ENCODE data around the gene GPR42.

The GPR42 gene

DNA sequence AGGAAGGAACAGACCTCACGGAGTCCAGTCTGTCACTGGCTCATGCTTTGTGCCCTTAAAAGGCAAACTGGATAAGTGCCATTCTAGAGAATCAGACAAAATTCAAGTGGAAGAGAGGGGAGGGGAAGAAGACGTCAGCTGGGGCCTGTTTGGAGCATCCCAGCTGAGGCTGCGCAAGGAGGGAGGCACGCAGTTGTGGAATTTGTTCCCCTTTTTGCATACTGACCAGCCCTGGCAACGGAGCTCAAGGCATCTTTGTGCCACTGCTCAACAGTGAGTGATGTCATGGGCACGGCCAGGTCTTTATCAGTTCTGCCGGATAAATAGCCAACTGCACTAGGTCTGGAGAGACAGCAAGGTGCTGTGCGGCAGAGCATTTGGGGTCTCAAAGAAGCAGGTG lies at the start of gene GPR42:
TSS of gene GPR42 (plus strand) at position 347 of the 400 bp plus-strand sequence. CDS start 292 bp downstream, outside the sequence.
- DNase-seq, result no peak

DNA sequence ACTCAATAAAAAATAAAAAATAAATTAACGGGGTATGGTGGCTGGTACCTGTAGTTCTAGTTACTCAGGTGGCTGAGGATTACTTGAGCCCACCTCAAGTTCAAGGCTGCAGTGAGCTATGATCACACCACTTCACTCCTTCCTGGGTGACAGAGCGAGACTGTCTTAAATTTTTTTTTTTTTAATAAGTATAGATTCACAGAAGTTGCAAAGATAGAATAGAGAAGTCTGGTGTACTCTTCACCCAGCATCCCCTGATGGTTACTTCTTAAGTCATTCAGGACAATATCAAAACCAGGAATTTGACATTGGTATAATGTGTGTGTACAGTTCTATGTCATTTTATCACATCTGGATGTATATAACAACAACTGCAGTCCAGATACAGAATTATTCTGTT lies 49.6 kb upstream of the GPR42 start:
- no peak for DNase-seq

- DNase-seq, result no peak
Observed at GRCh38 chr19:35322014-35322413, 48.9 kb upstream of the GPR42 start.

DNA sequence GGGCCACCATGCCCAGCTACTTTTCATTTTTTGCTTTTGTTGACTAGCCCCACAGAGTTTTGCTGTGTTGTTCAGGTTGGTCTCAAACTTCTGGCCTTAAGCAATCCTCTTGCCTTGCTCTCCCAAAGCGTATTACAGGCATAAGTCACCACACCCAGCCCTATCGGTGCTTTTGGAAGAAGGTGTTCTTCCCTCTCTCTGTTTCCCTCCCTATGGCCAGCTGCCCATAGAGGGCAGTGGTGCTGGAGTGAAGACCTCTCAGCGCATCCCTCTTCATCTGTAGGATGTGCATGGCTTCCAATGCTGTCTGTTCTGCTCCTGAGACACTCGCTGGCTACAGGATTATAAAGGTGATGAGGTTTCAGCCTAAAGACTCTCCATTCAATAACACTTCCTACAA lies 43.2 kb upstream of the GPR42 start:
- no peak for DNase-seq

GRCh38 chr19:35328851-35329285 lies 42.0 kb upstream of the GPR42 start, which contains the start of gene CD22:
Gene CD22, plus strand, starts transcription at chr19:35329187. Its CDS starts 2,854 bp downstream, at chr19:35332041.
- no peak for DNase-seq

DNA sequence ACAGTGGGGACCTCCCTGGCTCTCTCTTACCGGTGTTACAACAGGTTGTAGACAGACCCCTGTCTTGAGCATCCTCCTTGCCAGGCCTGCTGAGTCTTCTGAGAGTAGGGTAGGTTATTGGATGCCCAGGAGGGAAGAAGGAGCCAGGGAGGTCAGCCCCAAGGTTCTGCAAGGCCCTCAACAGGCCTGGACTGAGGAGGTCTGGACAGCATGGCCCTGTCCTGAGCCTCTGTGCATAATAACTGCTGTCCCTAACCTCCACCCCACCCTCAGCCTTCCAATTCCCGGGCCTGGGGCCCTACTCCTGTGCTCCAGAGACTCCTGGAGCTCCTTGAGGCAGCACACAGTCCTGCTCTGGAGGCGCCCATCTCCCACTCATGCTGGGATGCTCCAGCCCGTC lies 41.5 kb upstream of the GPR42 start:
- no peak for DNase-seq

DNA sequence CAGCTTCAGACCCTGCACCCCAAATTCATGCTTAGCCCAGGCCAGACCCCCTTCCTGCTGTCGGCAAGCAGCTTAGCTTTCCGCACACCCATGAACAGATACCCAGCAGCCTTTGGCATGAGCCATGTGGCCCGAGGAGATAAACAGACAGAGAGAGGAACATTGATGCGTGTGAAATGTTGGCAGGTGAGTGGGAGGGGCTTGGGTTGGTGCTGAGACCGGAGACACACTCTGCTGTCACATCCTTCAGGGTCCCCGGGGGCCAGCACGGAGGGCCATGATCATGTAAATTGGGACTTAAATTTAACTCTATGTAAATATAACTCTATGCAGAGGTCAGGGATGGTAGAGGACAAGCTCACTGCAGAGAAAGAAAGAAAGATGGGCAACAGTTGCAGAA lies 40.4 kb upstream of the GPR42 start:
- DNase-seq, result no peak

GRCh38 chr19:35331551-35332214 lies 39.2 kb upstream of the GPR42 start:
- DNase-seq, result no peak

GRCh38 chr19:35332817-35333216 lies 38.1 kb upstream of the GPR42 start:
- DNase-seq, result no peak

DNA sequence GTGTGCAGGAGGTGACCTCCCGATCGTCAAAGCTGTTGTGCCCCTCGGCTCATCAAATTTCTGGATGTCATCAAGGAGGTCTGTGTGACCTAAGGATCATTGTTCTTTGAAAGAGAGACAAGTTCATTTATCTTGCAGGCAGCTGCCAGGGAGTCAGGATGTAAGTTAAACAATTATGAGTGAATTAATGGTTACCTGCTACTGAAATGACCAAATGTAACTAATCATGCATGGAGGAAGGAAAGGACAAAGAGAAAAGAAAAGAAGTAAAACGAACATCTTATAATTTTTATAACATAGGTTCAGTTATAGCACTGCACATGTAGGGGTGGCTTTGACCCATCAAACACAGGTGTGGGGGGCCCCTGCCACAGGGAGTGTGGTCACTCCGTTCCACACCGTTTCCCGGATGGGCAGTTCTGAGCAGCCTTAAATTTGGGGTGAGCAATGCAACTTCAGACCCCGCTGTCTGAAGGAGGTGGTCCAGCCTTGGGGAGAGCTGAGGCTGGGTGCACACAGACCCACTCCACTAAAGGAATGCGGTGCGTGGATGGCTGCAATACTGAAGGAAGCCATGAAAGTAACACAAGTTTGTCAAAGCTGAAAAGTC lies 36.6 kb upstream of the GPR42 start:
- DNase-seq, result no peak

GRCh38 chr19:35336166-35336955 lies 34.5 kb upstream of the GPR42 start:
- no peak for DNase-seq

DNA sequence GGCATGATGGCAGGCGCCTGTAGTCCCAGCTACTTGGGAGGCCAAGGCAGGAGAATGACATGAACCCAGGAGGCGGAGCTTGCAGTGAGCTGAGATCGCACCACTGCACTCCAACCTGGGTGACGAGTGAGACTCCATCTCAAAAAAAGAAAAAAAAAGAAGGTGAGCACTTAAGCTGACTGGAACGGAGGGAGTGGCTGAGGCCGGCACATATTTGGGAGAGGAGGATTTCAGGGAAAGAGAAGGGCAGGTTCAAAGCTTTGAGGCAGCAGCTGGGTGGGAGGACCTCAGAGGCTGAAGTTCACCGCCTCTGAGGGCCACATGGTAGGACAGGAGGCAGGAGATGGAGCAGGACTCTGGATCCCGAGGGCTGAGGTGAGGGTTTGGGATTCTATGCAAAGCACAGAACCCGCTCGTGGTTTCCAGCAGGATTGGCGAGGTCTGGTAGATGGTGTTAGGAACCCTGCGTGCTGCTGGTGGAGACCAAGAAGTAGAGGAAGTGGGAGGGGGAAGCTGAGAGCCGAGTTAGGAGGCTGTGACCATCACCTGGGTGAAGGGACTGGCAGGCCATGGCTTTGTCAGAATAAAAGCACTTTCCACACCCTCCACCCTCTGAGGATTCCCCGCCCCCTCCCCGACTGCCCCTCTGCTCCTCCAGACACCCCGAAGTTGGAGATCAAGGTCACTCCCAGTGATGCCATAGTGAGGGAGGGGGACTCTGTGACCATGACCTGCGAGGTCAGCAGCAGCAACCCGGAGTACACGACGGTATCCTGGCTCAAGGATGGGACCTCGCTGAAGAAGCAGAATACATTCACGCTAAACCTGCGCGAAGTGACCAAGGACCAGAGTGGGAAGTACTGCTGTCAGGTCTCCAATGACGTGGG lies 33.5 kb upstream of the GPR42 start:
- no peak for DNase-seq

DNA sequence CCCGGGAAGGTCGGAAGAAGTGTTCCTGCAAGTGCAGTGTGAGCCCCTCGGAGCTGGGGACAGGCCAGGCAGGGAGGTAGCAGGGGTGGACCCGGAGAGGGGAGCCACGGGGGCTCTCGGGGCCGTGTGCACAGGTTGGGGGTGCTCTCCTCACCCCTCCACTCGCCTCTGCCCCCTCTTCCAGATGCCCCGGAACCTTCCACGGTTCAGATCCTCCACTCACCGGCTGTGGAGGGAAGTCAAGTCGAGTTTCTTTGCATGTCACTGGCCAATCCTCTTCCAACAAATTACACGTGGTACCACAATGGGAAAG lies 32.9 kb upstream of the GPR42 start:
- no peak for DNase-seq

DNA sequence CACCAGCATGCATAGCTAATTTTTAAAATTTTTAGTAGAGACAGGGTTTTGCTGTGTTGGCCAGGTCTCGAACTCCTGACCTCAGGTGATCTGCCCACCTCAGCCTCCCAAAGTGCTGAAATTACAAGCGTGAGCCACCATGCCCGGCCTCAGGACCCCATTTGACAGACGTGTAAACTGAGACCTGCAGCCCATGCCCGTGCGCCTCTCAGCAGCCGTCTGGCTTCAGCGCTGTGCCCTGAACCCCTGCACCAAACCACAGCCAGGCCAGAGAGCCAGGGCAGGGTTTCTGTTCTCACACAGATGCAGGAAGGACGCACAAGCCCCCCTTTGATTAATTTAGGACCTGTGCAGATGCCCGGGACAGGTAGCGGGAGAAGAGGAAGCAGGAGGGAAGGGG lies 30.4 kb upstream of the GPR42 start:
- no peak for DNase-seq

DNA sequence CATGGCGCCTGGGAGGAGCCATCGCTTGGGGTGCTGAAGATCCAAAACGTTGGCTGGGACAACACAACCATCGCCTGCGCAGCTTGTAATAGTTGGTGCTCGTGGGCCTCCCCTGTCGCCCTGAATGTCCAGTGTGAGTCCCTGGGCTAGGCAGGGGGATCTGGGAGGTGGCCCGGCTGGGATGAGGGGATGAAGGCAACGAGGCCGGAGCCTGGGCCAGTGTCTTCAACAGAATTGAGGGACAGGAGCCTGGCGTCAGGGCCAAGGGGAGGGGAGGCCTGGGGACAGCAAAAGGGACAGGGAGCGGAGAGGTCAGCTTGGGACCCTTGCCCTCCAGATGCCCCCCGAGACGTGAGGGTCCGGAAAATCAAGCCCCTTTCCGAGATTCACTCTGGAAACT lies 29.9 kb upstream of the GPR42 start:
- DNase-seq, result no peak

DNA sequence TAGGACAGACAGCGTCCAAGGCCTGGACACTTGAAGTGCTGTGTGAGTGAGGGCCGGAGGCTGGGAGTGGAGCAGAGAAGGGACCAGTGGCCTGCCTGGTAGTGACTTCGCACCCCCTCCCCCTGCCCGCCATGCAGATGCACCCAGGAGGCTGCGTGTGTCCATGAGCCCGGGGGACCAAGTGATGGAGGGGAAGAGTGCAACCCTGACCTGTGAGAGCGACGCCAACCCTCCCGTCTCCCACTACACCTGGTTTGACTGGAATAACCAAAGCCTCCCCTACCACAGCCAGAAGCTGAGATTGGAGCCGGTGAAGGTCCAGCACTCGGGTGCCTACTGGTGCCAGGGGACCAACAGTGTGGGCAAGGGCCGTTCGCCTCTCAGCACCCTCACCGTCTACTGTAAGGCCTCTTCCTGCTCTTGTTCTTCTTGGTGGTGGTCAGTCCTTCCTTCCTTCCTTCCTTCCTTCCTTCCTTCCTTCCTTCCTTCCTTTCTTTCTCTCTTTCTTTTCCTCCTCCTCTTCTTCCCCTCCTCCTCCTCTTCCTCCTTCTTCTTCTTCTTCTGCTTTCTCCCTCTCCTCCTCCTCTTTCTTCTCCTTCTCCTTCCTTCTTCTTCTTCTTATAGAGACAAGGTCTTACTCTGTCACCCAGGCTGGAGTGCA lies 29.2 kb upstream of the GPR42 start:
- no peak for DNase-seq

DNA sequence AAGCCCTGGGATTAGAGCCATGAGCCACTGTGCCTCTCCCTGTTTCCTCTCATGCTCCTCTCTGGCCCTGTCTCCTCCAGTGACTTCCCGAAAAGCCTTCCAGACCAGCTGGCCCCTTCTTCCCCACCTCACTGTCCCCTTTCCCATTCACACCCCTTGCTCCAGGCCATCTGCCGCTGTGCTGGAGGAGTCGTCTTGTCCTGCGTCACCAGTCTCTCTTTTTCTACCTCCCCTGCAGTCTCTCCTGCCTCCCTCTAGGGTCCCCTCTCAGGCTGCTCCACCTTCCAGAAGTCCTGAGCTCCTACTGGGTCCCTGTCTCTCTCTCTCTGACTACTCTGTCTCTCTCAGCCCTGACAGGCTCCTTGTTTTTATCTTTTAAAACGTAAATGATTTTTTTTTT lies 28.4 kb upstream of the GPR42 start:
- no peak for DNase-seq

- no peak for DNase-seq
Observed at GRCh38 chr19:35344511-35345031, 26.3 kb upstream of the GPR42 start.

DNA sequence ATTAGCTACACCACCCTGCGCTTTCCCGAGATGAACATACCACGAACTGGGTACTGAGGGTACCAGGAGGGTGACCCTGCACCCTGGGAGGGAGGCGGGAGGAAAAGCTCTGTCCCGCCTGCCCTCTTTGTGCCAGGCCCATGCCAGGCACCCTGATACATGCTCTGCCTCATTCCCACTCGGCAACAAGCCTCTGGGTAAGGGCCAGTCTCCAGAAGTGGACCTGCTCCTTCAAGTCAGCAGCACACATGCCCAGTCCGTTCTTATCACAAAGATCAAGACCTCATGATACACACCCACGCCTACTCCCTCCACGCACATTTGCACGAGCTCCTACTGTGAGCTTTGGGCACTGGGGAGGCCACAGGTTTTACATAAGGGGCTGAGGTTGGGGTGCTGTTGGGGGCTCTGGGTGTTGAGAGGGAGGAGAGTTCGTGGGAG lies 25.2 kb upstream of the GPR42 start:
- DNase-seq, result no peak

DNA sequence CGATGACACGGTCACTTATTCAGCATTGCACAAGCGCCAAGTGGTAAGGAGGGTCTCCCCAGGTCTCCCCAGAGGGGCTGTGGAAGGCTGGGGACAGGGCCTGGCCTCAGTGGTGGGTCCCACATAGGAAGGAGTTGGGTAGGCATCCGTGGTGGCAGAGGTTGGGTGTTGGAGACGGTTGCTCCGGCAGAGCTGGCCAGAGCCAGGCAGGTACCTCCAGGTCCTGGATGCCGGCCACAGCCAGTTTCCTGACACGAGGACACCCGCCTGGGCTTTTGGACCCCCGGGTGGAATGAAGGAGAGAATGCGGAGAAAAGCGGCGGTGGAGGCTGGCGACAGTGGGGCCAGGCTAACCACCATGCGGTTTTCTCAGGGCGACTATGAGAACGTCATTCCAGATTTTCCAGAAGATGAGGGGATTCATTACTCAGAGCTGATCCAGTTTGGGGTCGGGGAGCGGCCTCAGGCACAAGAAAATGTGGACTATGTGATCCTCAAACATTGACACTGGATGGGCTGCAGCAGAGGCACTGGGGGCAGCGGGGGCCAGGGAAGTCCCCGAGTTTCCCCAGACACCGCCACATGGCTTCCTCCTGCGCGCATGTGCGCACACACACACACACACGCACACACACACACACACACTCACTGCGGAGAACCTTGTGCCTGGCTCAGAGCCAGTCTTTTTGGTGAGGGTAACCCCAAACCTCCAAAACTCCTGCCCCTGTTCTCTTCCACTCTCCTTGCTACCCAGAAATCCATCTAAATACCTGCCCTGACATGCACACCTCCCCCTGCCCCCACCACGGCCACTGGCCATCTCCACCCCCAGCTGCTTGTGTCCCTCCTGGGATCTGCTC lies 24.4 kb upstream of the GPR42 start:
- no peak for DNase-seq

Data from DMS79 (cell line).